K562 (cell line): ENCODE measurements around the gene SMIM29. TPM values are rescaled to one million over a fixed set of nuclear protein-coding genes. Genes with fewer than 3 reads are reported as not detected.

Source experiments
- E2F8 ChIP-seq: fragments of 450-650 bp; IDR thresholded peaks from 2 replicates; pipeline ENCODE4 v1.7.1; 2018; ENCODE audit warnings: mild to moderate bottlenecking, low read depth; ENCODE audit not compliant: partially characterized antibody
- KDM4B ChIP-seq, 2 experiments: fragments of 450-650 bp in 1 of 2; sonication (generic) in 1 of 2; IDR thresholded peaks; 2 replicates each; pipeline ENCODE4 v1.6.1; 2016 to 2017; ENCODE audit warnings: borderline replicate concordance in 2 of 2, antibody characterized with exemption in 1 of 2, low read depth in 1 of 2, mild to moderate bottlenecking in 1 of 2
- MBD2 ChIP-seq: sonication (generic); IDR thresholded peaks from 2 replicates; pipeline ENCODE4 v1.6.1; 2016; ENCODE audit warnings: low read depth, borderline replicate concordance
- PHF20 ChIP-seq: fragments of 450-650 bp; IDR thresholded peaks from 2 replicates; pipeline ENCODE4 v1.6.1; 2018; ENCODE audit not compliant: partially characterized antibody
- RBM34 ChIP-seq: fragments of 200-400 bp; formaldehyde crosslinking; IDR thresholded peaks from 2 replicates; pipeline ENCODE4 v1.6.1; 2018; ENCODE audit warnings: low read length, borderline replicate concordance; ENCODE audit not compliant: insufficient read depth
- SOX6 ChIP-seq: fragments of 450-650 bp; IDR thresholded peaks from 2 replicates; pipeline ENCODE4 v1.6.1; 2014; ENCODE audit warnings: mild to moderate bottlenecking
- TARDBP ChIP-seq: fragments of 450-650 bp; IDR thresholded peaks from 2 replicates; pipeline ENCODE4 v1.6.1; 2016
- TCF3 ChIP-seq: sonication (generic); formaldehyde crosslinking; IDR thresholded peaks from 2 replicates; pipeline ENCODE4 v1.4.0; 2020; ENCODE audit warnings: mild to moderate bottlenecking, missing genetic modification reagents
- ZBTB8A ChIP-seq: fragments of 450-650 bp; IDR thresholded peaks from 2 replicates; pipeline ENCODE4 v1.6.1; 2018; ENCODE audit warnings: mild to moderate bottlenecking, moderate library complexity; ENCODE audit not compliant: partially characterized antibody
- ZNF280A ChIP-seq: fragments of 450-650 bp; IDR thresholded peaks from 2 replicates; pipeline ENCODE4 v1.6.1; 2018; ENCODE audit warnings: mild to moderate bottlenecking, low read depth; ENCODE audit not compliant: partially characterized antibody
- ZNF639 ChIP-seq, 2 experiments: fragments of 200-800 bp in 1 of 2; sonication (Bioruptor generic) in 1 of 2; sonication (generic) in 1 of 2; formaldehyde crosslinking in 1 of 2; IDR thresholded peaks in 1 of 2; conservative IDR thresholded peaks in 1 of 2; 2 replicates each; pipeline versions ENCODE4 v1.5.0 to v1.6.1; 2016 to 2020; ENCODE audit warnings: missing compliant biosample characterization in 1 of 2, missing genetic modification characterization in 1 of 2, missing genetic modification reagents in 1 of 2
- polyA plus RNA-seq, 8 experiments: library from polyadenylated mRNA; depleted of rRNA in 4 of 8; stranded (reverse) in 5 of 8; unstranded in 3 of 8; fragments of >200 nt; fragmentation: Nextera tagmentation in 2 of 8; fragmentation: Illumina TruSeq in 1 of 8; extraction: Ambion mirVana in 2 of 8; extraction: Trizol in 1 of 8; gene quantifications; 2 replicates each; pipeline versions ENCODE4 v1.2.1 to v1.2.3, GENCODE V29; 2011 to 2014; ENCODE audit warnings: inconsistent platforms in 1 of 8, missing spikeins in 1 of 8
- total RNA-seq, 7 experiments: library from RNA; depleted of rRNA in 6 of 7; stranded (reverse); fragments of >200 nt in 6 of 7; fragmentation: Illumina TruSeq in 2 of 7; extraction: Trizol in 2 of 7; gene quantifications; 2 replicates each; pipeline versions ENCODE4 v1.2.1 to v1.2.3, GENCODE V29; 2011 to 2021; ENCODE audit warnings: low replicate concordance in 1 of 7
- TF ChIP-seq, protein P1 (sequence below): IDR thresholded peaks from 2 replicates; pipeline ENCODE4 v1.6.1; 2011; ENCODE audit warnings: borderline replicate concordance, low read depth, mild to moderate bottlenecking, moderate library complexity, low read length; ENCODE audit not compliant: insufficient read depth, poor library complexity, severe bottlenecking
- TF ChIP-seq, protein P2 (sequence below): fragments of 450-650 bp; formaldehyde crosslinking; IDR thresholded peaks from 2 replicates; pipeline ENCODE4 v1.4.0; 2020; ENCODE audit warnings: mild to moderate bottlenecking, moderate library complexity

SMIM29 gene
- total and polyA plus RNA-seq, 9 of the 15 experiments (the other 6 are each of a cell fraction or from before 2014, with no cell fraction given): 6.5 to 36.7 (median 20.9) TPM

DNA sequence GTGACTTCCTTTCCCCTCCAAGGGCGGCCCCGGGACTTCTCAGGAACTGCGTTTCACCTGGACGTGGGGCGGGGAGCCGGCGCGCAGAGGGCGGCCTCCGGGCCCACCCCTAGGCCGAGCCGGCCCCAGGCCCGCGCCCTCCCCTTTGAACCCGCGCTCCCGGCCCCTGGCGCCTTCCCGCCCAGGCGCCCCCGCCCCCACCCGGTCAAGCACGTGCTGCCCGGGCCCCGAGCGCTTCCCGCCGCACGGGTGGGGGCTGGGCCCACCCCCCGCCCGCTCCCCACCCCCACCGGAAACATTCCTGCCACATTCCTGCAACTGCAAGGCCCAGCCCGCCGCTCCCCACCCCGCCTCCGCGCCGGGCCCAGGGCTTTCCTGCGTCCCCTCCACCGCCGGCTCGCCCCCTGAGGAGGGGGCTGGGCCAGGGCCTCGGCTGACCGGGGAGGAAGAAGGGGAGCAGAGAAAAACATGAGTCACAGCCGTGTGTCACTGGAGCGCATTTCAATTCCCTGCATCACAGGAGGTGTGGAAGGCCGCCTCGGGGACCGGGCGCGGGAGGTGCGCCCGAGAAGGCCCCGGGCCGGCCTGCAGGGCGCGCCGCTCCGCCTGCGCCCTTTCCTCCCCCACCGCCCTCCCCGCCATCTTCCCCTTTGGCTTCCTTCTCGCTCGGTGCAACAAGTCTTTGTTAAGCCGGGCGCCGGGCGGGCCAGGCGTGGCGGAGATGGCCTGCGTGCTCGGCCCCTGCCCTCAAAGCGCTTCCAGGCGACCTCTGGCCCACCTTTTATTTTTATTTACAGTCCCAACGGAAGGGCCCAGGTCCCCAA lies 13.3 kb downstream of the SMIM29 start (continued):
- TF ChIP-seq KDM4B (IDR thresholded peaks at IDR 0.05; ENCODE audit: borderline replicate concordance in 2 of 2, low read depth in 1 of 2): no peak
- peak in 1 of 2 experiments; percentile 71; a peak in 2 of 4 replicates for TF ChIP-seq ZNF639 (CRISPR knock-in tag; conservative IDR thresholded peaks at IDR 0.05 in 1 of 2, IDR thresholded peaks at IDR 0.05 in 1 of 2)
- TF ChIP-seq SOX6: no peak; the same call in 1 of the 2 replicates
- 0 out of 2 replicates have a peak, but pooled peaks have one; percentile 2 for TF ChIP-seq TCF3 (CRISPR knock-in tag)
- no peak for TF ChIP-seq ZNF280A
- no peak for TF ChIP-seq RBM34
- TF ChIP-seq, protein P1, sequence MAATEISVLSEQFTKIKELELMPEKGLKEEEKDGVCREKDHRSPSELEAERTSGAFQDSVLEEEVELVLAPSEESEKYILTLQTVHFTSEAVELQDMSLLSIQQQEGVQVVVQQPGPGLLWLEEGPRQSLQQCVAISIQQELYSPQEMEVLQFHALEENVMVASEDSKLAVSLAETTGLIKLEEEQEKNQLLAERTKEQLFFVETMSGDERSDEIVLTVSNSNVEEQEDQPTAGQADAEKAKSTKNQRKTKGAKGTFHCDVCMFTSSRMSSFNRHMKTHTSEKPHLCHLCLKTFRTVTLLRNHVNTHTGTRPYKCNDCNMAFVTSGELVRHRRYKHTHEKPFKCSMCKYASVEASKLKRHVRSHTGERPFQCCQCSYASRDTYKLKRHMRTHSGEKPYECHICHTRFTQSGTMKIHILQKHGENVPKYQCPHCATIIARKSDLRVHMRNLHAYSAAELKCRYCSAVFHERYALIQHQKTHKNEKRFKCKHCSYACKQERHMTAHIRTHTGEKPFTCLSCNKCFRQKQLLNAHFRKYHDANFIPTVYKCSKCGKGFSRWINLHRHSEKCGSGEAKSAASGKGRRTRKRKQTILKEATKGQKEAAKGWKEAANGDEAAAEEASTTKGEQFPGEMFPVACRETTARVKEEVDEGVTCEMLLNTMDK: peak; percentile 53
- TF ChIP-seq E2F8: no peak
- TF ChIP-seq TARDBP: peak; percentile 48
- no peak for TF ChIP-seq MBD2
- TF ChIP-seq PHF20: peak; percentile 32
- TF ChIP-seq ZBTB8A: no peak
- TF ChIP-seq, protein P2, sequence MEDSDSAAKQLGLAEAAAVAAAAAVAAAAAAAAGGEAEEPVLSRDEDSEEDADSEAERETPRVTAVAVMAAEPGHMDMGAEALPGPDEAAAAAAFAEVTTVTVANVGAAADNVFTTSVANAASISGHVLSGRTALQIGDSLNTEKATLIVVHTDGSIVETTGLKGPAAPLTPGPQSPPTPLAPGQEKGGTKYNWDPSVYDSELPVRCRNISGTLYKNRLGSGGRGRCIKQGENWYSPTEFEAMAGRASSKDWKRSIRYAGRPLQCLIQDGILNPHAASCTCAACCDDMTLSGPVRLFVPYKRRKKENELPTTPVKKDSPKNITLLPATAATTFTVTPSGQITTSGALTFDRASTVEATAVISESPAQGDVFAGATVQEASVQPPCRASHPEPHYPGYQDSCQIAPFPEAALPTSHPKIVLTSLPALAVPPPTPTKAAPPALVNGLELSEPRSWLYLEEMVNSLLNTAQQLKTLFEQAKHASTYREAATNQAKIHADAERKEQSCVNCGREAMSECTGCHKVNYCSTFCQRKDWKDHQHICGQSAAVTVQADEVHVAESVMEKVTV (CRISPR knock-in tag): no peak
